ENCODE measurements around the gene CDYL.

Gene CDYL

DNA sequence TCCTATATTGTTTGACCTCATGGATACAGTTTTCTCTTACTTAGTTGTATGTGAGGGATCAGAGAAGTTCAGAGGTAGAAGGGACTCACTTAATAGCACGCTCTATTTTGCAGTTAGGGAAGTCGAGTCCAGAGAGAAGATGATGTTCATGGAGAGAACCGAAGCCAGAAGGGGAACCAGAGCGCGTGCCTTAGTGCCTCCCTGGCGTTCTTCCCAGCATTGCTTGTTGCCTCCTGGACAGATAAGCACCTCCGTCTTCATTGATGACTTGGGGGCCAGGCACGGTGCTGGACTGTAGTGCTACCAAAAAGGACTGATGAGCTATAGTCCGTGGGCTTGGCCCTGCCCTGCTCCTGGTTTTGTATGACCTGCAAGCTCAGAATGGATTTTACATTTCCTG is 117.8 kb downstream of the CDYL start:
- TF ChIP-seq, protein P1, sequence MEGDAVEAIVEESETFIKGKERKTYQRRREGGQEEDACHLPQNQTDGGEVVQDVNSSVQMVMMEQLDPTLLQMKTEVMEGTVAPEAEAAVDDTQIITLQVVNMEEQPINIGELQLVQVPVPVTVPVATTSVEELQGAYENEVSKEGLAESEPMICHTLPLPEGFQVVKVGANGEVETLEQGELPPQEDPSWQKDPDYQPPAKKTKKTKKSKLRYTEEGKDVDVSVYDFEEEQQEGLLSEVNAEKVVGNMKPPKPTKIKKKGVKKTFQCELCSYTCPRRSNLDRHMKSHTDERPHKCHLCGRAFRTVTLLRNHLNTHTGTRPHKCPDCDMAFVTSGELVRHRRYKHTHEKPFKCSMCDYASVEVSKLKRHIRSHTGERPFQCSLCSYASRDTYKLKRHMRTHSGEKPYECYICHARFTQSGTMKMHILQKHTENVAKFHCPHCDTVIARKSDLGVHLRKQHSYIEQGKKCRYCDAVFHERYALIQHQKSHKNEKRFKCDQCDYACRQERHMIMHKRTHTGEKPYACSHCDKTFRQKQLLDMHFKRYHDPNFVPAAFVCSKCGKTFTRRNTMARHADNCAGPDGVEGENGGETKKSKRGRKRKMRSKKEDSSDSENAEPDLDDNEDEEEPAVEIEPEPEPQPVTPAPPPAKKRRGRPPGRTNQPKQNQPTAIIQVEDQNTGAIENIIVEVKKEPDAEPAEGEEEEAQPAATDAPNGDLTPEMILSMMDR (IDR thresholded peaks at IDR 0.05; ENCODE audit: low read length, missing control alignments), result no peak
- DNase-seq (ENCODE audit: low read depth), result no peak
- H3K4me3 ChIP-seq (replicated peaks; ENCODE audit: low read depth, low read length), result no peak overlapping the region

DNA sequence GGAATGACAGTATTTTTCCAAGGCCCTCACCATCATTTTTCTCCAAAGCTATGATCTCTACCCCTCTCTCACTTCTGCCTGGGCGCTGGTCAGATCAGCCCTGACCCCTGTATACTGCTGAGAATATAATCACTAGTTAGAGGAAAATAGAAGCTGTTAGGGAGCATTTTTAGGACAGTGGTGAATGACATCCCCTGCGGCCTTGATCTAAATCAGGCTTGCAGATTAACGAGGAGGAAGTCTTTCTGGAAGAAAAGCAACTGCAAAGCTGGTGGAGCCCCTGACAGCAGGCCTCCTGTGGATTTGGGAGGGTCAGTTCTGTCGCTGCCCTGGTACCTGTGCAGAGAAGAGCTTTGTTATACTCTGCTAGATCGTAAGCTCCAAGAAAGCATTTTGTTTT is 119.8 kb downstream of the CDYL start:
- TF ChIP-seq, protein P1 (IDR thresholded peaks at IDR 0.05; ENCODE audit: low read length, missing control alignments), result no peak
- no peak for DNase-seq (ENCODE audit: low read depth)
- no peak overlapping the region for H3K4me3 ChIP-seq (replicated peaks; ENCODE audit: low read depth, low read length)

DNA sequence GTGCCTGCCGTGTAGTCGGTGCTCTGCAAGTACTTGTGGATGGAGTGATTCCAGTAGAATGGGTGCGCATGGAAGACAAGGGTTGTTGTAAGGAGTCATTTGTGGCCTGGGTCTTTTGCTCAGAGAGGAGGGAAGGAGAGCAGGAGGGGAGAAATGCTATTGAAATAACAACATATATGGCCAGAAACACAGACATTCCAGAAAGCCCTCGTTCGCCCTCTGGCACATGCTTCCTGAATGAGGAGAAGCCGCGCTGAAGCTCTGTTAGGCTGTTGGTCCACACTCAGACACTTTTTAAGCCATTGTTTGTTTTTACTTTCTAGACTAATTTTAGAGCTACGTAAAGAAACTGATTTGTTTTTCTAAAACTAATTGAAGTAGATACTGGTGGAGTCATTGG is 120.2 kb downstream of the CDYL start:
- no peak overlapping the region for H3K4me3 ChIP-seq (replicated peaks; ENCODE audit: low read depth, low read length)
- TF ChIP-seq, protein P1 (IDR thresholded peaks at IDR 0.05; ENCODE audit: low read length, missing control alignments), result no peak
- DNase-seq (ENCODE audit: low read depth), result no peak

DNA sequence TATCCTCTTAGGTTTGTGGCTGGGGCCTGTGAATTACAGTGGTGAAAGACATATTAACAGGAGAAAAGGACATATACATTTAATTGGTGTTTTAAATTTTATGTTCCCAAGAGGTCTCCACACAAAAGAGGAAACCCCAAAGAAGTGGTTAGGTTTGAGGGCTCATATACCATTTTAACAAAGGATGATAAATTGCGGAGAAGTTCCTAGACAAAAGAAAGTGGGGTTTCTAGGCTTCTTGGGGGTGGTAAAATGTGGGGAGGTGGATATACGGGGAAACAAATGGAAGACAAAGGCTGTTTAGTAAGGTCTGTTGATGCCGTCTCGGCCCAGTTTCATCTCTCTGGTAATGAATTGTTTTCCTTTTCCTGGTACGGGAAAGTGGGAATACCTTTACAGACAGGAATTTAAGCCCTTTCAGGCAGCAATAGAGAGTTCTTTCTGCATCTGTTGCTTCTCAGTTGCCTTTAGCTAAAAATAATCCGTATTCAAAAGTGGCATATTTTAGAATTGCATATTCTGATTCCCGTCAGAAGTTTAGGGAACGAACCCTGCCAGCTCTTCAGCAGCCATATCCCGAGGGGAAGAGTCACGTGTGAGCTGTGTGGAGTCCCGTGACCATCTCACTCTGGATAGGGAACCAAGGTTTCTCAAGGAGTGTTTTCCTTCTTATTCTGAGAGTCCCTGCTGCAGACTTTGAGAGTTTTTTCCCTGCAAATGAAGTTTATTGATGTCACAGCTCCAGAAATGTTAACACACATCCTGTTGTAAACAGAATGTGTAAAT is 123.2 kb downstream of the CDYL start:
- no peak overlapping the region for H3K4me3 ChIP-seq (replicated peaks; ENCODE audit: low read depth, low read length)
- TF ChIP-seq, protein P1 (IDR thresholded peaks at IDR 0.05; ENCODE audit: low read length, missing control alignments), result no peak
- DNase-seq (ENCODE audit: low read depth), result no peak

DNA sequence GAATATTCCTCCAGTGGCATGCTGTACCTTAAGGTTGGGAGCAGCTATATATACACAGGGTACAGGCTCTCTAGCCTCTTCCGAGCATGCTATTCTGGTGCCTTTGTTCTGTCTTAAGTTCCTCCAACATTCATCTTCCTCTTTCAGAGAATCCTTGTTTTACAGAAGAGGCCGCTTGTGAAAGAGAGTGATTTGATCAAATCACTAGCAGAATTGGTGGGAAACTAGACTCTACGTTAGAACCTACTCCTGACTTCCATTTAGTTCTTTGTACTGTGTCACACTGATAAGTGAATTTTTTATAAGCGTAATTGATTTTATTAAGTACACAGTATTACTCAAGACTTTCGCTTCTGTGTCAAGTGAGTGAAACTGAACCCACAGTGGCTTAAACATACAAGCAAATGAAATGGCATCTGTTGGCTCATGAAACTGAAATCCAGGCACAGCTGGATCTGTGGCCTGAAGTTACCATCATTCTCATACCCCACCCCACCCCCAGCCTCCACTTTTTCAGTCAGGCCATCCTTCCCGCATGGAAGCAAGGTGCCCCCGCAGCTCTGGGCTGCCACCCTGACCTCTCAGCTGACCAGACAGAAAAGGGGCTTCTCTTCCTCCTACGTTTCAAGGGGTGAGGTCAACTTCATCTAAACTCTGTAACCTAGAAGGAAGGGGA is 125.3 kb downstream of the CDYL start:
- no peak for DNase-seq (ENCODE audit: low read depth)
- H3K4me3 ChIP-seq (replicated peaks; ENCODE audit: low read depth, low read length), result no peak overlapping the region
- TF ChIP-seq, protein P1 (IDR thresholded peaks at IDR 0.05; ENCODE audit: low read length, missing control alignments), result no peak

DNA sequence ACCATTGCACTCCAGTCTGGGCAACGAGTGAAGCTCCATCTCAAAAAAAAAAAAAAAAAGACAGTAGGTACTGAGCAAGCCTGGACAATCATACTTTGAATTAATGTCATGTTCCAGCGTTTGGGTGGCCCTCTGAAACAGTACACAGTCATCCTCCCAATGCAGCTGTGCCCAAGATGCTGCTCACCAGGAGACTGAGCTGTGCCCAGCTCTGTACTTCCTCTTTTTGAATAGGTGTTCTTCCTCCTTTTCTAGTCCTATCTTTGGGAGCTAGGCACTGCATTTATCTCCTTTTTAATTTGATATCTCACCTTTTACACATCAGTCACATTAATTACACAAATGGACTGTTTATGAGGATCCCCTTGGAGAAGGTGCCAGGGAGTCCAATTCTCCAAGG is 126.2 kb downstream of the CDYL start:
- no peak for DNase-seq (ENCODE audit: low read depth)
- TF ChIP-seq, protein P1 (IDR thresholded peaks at IDR 0.05; ENCODE audit: low read length, missing control alignments), result no peak
- H3K4me3 ChIP-seq (replicated peaks; ENCODE audit: low read depth, low read length), result no peak overlapping the region

All from fibroblast of pulmonary artery (primary cell).